Ectodermal cell (in vitro differentiated cells): ENCODE data around the gene CACUL1.
"Not testable (repeated sequence)": the region's sequence is repeated elsewhere in the genome, so short reads cannot be mapped to it uniquely, and the experiment has no call there.

ENCODE experiments used
- H3K27ac ChIP-seq: 2 replicates; pipeline ENCODE4 v1.7.0; 2013; ENCODE audit warnings: mild to moderate bottlenecking, low read depth, low read length; ENCODE audit not compliant: insufficient read depth, poor library complexity, severe bottlenecking
- H3K27me3 ChIP-seq: 2 replicates; pipeline ENCODE4 v1.7.0; 2013; ENCODE audit warnings: mild to moderate bottlenecking, low read length; ENCODE audit not compliant: insufficient read depth, control insufficient read depth, poor library complexity, severe bottlenecking
- H3K36me3 ChIP-seq: one replicate; pipeline ENCODE4 v1.7.0; 2013; ENCODE audit warnings: low read length; ENCODE audit not compliant: control insufficient read depth, insufficient read depth
- H3K4me1 ChIP-seq: one replicate; pipeline ENCODE4 v1.7.0; 2013; ENCODE audit warnings: low read length; ENCODE audit not compliant: control insufficient read depth, insufficient read depth
- H3K4me3 ChIP-seq: 2 replicates; pipeline ENCODE4 v1.7.0; 2013; ENCODE audit warnings: low read depth, low read length, control low read depth; ENCODE audit not compliant: insufficient read depth
- H3K9me3 ChIP-seq: 2 replicates; pipeline ENCODE4 v1.7.0; 2013; ENCODE audit warnings: mild to moderate bottlenecking, low read length, moderate library complexity; ENCODE audit not compliant: control insufficient read depth
- WGBS, 2 experiments: methylation state at CpG; one replicate each; pipeline ENCODE4 v1.1.7; 2013; ENCODE audit warnings: missing lambda C conversion rate in 2 of 2; 5-methylcytosine and 5-hydroxymethylcytosine counted together

Gene CACUL1

GRCh38 chr10:118658762-118659161 lies 96.0 kb downstream of the CACUL1 start:
- no peaks in the 10 kb centered on the region for H3K27me3 ChIP-seq
- H3K4me3 ChIP-seq: no peak overlapping the region
- H3K9me3 ChIP-seq: no peaks in the 10 kb centered on the region
- WGBS, 2 experiments: 84 to 86% methylated on average over 3 of the region's 3 CpGs
- no peak overlapping the region for H3K27ac ChIP-seq
- no peaks in the 10 kb centered on the region for H3K36me3 ChIP-seq
- H3K4me1 ChIP-seq: no peaks in the 10 kb centered on the region

DNA sequence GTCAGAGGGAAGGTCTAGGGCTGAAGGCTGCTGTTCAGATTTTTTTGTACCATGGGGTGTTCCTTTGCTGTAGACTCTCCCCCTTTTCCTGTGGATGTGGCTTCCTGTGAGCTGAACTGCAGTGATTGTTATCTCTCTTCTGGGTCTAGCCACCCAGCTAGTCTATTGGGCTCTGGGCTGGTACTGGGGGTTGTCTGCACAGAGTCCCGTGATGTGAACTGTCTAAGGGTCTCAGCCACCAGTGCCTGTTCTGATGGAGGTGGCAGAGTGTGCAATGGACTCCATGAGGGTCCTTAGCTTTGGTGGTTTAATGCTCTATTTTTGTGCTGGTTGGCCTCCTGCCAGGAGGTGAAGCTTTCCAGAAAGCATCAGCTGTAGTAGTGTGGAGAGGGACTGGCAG lies 96.6 kb downstream of the CACUL1 start:
- not testable (repeated sequence) for H3K27ac ChIP-seq, H3K36me3 ChIP-seq, H3K4me3 ChIP-seq, H3K4me1 ChIP-seq, H3K9me3 ChIP-seq, H3K27me3 ChIP-seq
- 90 to 96% methylated on average over 1 of the region's 1 CpG for WGBS, 2 experiments

DNA sequence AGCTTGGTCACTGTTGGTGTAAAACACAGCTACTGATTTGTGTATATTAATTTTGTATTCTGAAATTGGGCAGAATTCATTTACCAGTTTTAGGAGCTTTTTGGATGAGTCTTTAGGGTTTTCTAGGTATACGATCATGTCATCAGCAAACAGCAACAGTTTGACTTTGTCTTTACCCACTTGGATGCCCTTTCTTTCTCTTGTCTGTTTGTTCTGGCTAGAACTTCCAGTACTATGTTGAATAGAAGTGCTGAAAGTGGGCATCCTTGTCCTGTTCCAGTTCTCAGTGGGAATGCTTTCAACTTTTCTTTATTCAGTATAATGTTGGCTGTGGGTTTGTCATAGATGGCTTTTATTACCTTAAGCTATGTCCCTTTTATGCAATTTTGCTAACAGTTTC lies 109.5 kb downstream of the CACUL1 start:
- not testable (repeated sequence) for H3K36me3 ChIP-seq, H3K9me3 ChIP-seq, H3K4me1 ChIP-seq, H3K4me3 ChIP-seq, H3K27me3 ChIP-seq, H3K27ac ChIP-seq
- WGBS, 2 experiments: 85 to 97% methylated on average over 1 of the region's 1 CpG

DNA sequence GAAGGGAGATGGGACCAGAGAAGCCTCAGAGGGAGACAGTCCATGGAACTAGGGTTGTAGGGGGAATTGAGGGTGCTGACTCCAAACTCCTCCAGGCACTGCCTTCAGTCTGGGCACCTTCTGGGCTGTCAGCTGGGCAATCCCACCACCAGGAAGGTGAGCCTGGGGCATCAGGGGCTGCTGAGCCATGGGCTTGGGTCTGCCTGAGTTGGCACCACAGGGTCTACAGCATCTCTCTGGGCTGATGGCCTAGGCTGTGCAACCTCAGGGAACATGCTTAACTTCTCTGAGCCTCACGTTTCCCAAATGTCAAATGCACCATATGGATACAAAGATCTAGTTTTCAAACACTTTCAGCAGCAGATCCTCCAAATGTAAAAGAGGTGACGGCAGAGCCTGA lies 112.5 kb downstream of the CACUL1 start:
- 91 to 92% methylated on average over 2 of the region's 2 CpGs for WGBS, 2 experiments

DNA sequence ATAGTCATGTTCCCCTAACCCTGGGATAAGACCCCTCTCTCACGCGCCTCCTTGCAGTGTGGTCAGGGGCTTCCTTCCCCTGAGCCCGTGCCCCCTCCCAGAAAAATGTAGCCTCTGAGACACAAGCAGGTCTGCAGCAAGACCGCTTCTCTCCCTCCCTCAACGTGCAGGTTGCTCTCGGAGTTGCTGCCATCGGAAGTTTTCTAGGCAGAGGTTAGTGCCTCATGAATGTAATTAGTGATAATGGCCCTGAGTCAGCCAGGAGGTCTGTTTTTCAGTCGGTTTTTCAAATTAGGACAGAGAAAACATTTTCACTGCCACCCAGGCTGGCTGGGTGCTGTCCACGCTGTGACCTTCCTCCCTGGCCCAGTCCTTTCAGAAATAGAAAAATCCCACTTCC lies 116.1 kb downstream of the CACUL1 start:
- 85 to 91% methylated on average over 9 of the region's 9 CpGs for WGBS, 2 experiments
- no peak overlapping the region for H3K4me3 ChIP-seq

More for the DNA sequence above, 112.5 kb downstream of the CACUL1 start:
- H3K27ac ChIP-seq: no peak overlapping the region
- no peaks in the 10 kb centered on the region for H3K9me3 ChIP-seq
- no peak overlapping the region for H3K4me3 ChIP-seq
- H3K4me1 ChIP-seq: no peaks in the 10 kb centered on the region
- H3K27me3 ChIP-seq: no peaks in the 10 kb centered on the region
- H3K36me3 ChIP-seq: no peaks in the 10 kb centered on the region

DNA sequence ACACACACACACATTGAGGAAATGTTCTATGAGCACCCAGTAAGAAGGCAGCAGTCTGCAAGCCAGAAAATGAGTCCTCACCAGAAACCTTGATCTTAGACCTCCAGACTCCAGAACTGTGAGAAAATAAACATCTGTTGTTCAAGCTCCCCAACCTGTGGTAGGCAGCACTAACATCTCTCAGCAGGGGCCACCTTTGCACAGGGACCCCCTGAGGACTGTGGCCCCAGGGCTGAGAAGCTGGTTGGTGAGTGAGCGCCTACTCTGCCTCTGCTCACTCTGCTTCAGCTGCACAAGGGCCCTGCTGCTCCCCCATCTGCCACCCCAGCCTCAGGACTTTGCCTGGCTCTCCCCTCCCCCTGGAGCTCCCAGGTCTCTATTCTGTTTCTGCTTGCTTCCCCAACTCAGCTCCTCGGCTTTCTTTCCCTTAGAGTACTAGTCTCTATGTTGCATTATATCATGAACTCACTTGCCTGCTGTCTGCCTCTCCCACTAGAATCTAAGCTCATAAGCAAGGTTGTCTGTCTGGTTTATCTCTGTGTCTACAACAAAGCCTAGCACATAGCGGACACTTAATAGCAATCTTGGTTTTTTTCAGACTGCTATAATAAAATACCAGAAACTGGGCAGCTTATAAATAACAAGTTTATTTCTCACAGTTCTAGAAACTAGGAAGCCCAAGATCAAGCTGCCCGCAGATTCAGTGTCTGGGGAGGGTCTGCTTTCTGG lies 118.9 kb downstream of the CACUL1 start:
- Histone ChIP-seq H3K9me3 (no peaks in the 10 kb centered on the region), H3K27me3 (no peaks in the 10 kb centered on the region), H3K4me3 (no peak overlapping the region), H3K27ac (no peak overlapping the region), H3K36me3 (no peaks in the 10 kb centered on the region), H3K4me1 (peaks cover 4% of the 10 kb centered on the region)
- 79 to 85% methylated on average over 4 of the region's 4 CpGs for WGBS, 2 experiments

More for the DNA sequence above, 116.1 kb downstream of the CACUL1 start:
- H3K9me3 ChIP-seq: no peaks in the 10 kb centered on the region
- no peaks in the 10 kb centered on the region for H3K27me3 ChIP-seq
- H3K27ac ChIP-seq: no peak overlapping the region
- H3K4me1 ChIP-seq: peaks cover 4% of the 10 kb centered on the region
- no peaks in the 10 kb centered on the region for H3K36me3 ChIP-seq

GRCh38 chr10:118633786-118634185 lies 121.0 kb downstream of the CACUL1 start:
- no peak overlapping the region for H3K4me3 ChIP-seq
- no peaks in the 10 kb centered on the region for H3K9me3 ChIP-seq
- H3K27me3 ChIP-seq: no peaks in the 10 kb centered on the region
- 88 to 90% methylated on average over 7 of the region's 7 CpGs for WGBS, 2 experiments
- no peak overlapping the region for H3K27ac ChIP-seq
- H3K4me1 ChIP-seq: peaks cover 4% of the 10 kb centered on the region
- no peaks in the 10 kb centered on the region for H3K36me3 ChIP-seq

DNA sequence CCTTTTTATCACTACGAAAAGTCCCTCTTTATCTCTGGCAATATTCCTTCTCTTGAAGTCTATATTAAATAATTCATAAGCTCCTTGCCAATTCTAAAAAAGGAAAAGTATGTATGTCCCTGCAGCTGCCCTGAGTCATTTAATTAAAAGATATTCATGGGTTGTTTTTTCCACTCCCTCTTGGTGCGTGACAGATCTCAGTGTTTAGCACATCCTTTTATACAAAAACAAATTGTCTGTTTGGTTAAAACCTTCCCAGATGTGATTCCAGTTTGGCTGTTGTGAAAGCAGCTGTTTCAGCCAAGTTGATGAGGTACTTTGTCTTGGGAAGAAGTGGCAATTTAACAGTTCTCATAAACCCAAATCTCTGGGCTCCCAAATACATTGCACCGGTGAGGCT lies 125.6 kb downstream of the CACUL1 start:
- H3K27ac ChIP-seq: no peak overlapping the region
- no peak overlapping the region for H3K4me3 ChIP-seq
- no peaks in the 10 kb centered on the region for H3K9me3 ChIP-seq
- peaks cover 5% of the 10 kb centered on the region for H3K4me1 ChIP-seq
- WGBS, 2 experiments: 86 to 95% methylated on average over 2 to 3 of the region's 3 CpGs
- no peaks in the 10 kb centered on the region for H3K36me3 ChIP-seq
- no peaks in the 10 kb centered on the region for H3K27me3 ChIP-seq

DNA sequence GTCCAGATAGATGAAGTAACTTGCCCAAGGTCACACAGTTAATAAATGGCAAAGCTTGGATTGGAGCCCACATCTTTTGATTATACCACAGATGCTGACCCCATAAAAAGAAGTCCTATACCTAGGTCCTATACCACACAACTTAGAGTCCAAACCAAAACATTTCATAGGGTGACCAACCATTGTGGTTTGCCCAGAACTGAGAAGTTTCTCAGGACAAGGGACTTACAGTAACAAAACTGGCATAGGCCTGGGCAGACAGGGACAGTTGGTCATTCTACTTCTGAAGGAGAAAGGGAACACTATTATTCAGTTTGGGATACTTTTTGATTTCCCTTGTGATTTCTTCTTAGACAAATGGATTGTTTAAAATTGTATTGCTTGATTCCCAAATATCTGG lies 126.4 kb downstream of the CACUL1 start:
- no peak overlapping the region for H3K27ac ChIP-seq
- no peaks in the 10 kb centered on the region for H3K9me3 ChIP-seq
- no peaks in the 10 kb centered on the region for H3K36me3 ChIP-seq
- peaks cover 5% of the 10 kb centered on the region for H3K4me1 ChIP-seq
- H3K27me3 ChIP-seq: no peaks in the 10 kb centered on the region
- no peak overlapping the region for H3K4me3 ChIP-seq

DNA sequence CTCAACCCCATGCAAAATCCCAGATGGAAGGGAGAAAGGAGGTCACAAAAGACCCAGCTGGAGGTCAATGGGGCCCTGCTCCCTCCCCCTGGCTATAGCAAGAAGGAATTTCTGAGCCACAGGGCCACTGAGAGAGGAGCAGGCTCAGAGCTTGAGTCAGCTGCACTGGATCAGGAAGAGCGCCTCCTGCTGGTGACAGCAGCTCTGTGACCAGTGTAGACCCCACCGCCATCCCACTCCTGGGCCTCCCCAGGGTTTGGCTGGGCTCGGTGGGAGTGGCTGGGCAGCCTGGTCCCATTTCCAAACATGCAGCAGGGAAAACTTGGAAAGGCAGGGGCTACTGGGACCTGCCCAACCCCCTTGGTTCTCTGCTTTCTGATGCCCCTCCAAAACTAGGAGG lies 127.8 kb downstream of the CACUL1 start:
- 85 to 86% methylated on average over 3 of the region's 3 CpGs for WGBS, 2 experiments
- H3K27me3 ChIP-seq: no peaks in the 10 kb centered on the region
- no peaks in the 10 kb centered on the region for H3K36me3 ChIP-seq

More for the DNA sequence above, 127.8 kb downstream of the CACUL1 start:
- Histone ChIP-seq H3K9me3 (no peaks in the 10 kb centered on the region), H3K27ac (no peak overlapping the region), H3K4me3 (no peak overlapping the region), H3K4me1 (peaks cover 5% of the 10 kb centered on the region)
